Cerebellar cortex (tissue), 1 donor: ENCODE data around the gene ERI3.
"Not testable (repeated sequence)": the region's sequence is repeated elsewhere in the genome, so short reads cannot be mapped to it uniquely, and the experiment has no call there.

Source experiments
- DNase-seq: peaks from one replicate; pipeline ENCODE4 v3.0.0-alpha.2; 2015; ENCODE audit warnings: low spot score

The ERI3 gene

DNA sequence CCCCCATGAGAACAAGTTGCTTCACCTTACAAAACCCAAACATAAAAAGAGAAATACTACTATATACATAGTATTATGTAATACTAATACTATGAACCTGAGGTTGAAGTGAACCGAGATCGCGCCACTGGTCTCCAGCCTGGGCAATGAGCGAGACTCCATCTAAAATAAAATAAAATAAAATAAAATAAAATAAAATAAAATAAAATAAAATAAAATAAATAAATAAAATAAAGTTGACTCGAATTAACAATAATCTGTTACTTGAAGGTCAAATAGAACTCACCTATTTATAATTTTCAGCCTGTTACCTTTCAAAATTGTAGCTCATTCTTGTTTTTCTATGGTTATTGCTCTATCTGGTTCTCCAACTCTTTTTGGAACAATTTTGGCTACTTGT is 148.5 kb downstream of the ERI3 start:
- DNase-seq: not testable (repeated sequence)

DNA sequence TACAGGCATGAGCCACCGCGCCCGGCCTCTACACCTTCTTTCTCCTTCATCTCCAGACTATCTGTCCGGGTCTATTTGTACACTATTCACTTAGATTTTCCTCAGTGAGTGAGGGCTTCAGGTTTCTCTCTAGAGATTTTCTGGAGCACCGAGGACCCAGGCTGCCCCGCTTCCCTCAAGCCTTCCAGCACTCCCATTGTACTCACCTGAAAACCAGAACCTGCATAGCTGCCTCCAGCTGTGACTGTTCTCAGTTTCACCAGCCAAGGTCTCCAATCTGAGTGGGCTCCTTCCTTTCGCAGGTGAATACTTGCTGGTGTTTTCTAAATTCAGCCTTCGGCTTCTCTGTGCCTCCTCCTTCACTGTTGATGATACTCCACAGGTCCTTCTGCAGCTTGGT is 154.7 kb downstream of the ERI3 start:
- DNase-seq: no peak

DNA sequence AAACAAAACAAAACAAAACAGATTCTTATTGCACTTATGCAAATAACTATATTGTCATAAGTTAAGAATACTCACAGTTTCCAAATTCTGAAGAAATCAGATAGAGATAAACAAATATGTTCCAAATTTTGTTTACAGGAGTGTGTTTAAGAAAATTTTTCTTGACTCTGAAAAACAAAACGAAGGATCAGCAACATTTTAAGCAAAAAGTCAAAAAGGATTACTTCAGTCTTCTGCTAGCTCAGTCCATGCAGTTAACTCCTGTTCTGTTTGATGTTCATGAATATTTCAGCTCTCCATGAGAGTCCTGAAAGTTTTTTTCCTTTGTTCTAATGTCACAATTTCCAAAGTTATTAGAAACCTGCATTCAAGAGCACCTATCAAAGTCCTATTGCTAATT is 180.4 kb downstream of the ERI3 start:
- no peak for DNase-seq
